NCI-H524 treated with DMSO at 0.1 percent for 48 hours (cell line): ENCODE measurements around the gene IL1RAPL1.

ENCODE experiments used
- DNase-seq: peaks from one replicate; lab custom pipeline; 2025; lab: John Stamatoyannopoulos, UW

The IL1RAPL1 gene

DNA sequence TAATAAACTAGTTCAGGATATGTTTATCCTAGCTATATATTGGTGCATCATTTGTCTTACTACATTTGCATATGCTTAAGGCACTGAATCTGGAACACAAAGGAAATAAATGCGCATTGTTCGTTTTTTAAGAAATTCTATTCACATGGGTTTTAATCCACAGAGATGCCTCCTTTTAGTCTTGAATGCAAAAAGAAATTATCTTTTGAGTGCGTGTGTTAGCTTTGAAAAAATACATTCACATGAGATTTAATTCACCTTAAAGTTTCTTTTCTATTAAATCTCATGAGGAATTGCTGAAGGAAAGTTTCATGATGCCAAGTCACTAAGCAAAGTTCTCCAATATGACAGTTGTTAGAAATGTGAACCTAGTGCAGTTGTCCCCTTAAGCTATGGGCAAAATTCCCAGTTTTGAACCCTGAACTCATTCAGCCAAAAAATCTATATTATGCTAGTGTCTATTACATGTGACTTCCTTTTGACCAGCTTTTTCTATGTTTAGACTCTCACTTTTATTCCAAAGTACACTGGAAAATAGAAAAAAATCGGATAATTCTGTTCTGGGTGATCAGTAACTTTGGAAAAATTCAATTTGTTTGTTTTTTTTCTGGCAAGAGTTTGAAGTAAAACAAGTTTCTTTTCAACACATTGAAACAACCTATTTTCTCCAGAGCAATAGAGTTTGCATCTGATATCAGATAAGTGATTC, 1201.9 kb downstream of the IL1RAPL1 start:
- DNase-seq: no peak

DNA sequence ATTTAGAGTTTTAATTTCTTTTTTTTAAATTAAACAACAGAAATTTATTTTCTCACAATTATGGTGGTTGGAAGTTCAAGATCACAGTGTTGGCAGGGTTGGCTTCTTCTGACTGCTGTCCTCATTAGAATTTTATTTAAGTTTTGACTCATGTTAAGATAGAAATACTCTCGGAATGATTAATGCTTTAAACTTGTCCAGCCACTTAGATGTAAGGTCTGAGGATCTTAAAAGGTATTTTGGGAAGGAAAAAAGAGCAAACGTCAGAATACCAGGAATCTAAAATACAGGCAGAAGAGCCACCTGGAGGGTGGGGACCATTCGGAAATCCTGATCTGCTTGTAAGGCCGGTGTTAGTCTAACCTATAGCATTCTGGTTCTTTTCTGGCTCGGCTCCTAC, 1205.1 kb downstream of the IL1RAPL1 start:
- DNase-seq: no peak

DNA sequence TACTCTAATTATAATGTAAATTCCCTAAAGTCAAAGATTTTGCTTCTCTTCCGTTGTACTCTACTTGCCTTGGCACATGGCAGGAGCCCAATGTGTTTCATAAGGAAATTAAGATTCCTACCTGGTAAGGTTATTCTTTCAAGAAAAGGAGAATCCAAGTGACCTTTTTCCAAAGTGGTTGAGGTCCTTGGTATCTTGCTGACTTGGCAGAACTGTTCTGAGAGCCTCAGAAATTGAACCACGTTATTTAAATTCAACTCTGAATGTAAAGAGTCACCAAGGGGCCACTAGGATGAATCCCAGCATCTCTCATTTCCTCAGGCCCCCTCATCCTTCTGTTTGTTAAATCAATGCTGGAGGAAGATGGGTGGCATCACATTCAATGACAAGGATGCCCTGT, 1209.9 kb downstream of the IL1RAPL1 start:
- DNase-seq: no peak

DNA sequence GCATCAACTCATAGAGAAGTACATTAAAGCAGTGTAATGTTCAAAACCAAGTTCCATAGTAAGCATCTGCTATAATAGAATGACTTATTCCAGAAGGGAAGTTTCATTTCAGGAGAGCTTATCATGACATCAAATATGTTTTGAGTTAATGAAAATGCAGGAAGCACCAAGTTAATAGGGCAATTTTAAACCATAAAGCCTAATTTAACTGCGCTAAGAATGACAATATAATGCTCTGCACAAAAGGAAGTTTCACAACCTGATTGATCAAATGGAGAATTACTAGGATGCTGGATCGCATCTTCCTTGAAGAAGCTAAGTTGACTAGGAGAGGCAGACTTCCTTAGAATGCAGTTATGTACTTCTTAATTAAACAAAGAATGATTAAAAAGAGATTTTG, 1211.2 kb downstream of the IL1RAPL1 start:
- DNase-seq: no peak

DNA sequence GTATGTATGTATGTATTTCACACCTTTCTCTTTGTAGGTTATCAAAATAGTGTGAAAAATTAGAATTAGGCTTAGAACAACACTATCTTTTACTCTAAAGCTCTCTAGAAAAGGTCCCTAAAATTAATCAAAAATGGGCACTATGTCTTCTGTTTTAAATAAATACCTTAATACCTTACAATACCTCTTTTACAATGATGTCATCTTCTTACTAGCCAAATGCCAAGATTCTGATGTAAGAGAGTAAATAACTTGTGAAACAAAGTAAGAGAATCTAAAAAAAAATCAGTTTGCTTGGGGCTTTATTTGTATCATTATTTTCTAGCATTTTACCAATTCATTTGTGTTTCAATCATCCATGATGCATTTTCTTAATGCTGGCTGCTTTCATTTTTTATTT, 1225.9 kb downstream of the IL1RAPL1 start:
- no peak for DNase-seq

DNA sequence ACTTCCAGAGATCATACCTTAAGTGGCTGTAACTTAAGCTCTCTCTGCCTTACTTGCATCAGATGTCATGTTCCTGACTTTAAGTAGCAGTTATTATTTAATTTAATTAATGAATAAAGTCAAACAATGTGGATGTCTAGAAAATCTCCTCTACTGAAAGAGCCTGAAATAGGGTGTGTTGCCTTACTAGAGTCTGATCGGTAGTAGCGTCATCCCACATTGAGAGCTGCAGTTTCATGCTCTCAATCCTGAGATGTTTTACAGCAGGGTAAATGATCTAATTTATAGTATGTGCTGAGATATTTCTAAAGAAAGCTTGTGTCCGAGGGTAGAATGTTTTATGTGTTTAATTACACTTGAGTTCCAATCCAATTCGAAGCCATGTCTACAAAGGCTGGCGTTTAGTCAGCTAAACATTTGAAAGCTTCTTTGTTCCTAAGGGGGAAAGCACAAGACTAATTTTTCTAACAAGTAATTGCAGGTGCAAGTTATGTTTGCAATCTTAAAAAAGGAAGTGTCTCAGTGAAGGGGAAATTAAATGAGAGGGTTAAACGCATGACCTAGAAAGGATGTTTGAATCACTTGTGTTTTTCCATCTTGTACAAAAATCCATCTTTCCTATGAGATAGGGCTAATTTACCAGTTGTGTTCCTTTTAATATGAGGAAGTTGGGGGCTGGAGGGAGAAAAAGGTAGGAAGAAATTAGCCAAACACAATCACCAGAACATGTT, 1237.1 kb downstream of the IL1RAPL1 start:
- DNase-seq: no peak

DNA sequence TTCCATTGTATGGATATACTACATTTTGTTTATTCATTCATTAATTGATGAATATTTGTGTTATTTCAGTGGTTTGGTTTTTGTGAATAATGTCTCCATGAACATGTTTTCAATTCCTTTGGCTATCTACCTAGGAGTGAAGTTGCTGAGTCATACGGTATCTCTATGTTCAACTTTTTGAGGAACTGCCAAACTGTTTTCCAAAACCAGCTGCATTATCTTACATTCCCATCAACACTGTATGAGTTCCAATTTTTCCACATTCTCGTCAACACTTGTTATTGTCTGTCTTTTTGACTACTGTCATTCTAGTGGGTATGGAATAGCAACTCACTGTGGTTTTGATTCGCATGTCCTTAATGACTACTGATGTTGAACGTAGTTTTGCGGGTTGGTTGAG, 1239.5 kb downstream of the IL1RAPL1 start:
- DNase-seq: no peak

DNA sequence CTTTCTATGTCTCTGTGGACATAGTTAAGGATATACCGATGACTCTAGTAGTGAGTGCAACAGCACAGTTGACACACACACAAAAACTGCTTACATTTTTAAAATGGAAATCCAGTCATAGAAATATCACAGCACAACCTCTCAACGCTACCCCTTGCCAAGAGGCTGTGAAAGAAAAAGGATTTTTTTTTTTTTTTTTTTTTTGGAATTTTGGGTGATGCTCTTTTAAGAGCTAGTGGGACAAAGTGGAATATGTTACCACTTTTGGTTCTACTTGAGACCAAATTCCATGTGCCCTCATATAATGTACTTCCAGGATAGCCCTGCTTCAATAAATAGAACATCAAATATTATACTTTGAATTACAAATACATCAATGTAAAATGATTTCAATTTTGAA, 1247.1 kb downstream of the IL1RAPL1 start:
- DNase-seq: no peak

DNA sequence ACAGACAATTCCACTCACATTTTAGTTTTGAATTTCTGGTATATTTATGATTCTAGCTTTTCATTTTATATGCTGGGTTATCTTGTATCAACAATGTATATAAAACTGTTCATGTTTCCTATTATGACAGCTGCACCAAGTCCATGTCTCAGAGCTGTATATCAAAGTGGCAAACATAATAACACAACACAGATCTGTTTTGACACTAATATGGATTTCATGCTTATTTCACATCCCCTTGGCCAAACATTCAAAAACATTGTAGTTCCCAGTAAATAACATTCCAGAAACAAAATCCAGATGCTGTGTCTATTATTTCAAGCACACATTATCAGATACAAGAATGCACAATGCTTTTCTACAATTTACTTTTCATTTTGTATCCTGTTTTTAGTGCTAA, 1247.5 kb downstream of the IL1RAPL1 start:
- no peak for DNase-seq

DNA sequence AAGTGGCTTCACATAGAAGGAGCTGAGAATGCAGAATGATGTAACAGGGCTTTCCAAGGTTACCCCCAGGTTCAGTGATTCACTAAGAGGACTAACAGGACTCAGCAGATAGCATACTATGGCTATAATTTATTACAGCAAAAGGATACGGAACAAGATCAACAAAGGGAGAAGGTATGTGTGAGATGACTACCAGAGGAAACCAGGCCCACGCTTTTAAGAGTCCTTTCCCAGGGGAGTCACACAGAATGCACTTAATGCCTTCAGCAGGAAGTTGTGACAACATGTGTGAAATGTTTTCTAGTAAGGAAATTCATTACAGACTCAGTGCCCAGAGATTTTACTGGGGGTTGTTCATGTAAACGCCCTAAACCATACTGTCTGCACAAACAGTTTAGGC, 1254.5 kb downstream of the IL1RAPL1 start:
- DNase-seq: no peak

DNA sequence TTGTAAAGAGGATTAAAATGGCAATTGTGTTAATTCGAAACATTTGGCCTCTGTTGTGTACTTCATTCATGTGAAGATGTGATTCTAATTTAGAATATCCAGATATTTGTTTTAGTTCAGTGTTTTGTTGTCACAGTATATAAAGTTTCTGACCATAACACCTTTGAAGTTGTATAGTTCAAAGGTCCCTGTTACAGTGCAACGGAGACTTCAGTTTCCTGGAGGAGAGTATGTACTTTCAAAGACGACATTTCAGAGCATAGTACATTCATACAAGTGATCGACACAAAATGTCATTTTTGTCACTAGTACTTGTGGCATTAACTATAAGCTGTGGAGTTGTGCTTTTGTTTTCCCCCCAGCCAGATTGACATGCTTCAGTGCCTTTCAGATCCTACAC, 1255.3 kb downstream of the IL1RAPL1 start:
- no peak for DNase-seq

DNA sequence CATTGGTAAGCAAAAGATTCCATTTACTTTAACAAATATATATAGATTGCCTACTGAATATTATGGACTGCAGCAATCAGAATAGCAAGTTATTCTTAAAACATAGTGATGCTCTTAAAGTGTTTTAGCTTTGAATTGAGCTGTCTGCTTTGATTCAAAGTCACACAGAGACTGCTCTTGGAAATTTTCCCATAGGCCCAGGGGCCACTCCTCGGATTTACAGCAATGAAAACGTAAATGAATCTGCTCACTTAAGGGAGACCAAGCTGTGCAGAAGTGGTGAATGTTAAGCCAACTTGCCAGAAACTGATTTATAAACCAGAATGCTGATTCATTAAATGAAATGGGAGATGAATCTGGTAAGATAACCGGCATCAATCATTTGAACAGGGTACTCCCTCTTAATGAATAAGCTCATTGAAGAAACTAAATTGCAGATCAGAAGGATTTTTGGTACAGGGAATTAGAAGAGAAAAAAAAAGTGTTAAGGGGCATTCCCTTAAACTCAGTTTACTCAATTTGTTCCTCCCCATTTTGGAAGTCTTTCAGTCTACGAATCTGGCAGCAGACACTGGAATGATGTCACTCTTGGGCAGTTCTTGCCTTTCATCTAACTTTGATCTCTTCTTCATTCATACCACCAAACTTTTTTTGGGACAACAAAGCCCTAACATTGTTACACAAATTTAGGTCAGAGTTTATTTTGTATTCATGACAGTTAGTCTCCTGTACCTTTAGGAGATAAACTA, 1264.8 kb downstream of the IL1RAPL1 start:
- no peak for DNase-seq

DNA sequence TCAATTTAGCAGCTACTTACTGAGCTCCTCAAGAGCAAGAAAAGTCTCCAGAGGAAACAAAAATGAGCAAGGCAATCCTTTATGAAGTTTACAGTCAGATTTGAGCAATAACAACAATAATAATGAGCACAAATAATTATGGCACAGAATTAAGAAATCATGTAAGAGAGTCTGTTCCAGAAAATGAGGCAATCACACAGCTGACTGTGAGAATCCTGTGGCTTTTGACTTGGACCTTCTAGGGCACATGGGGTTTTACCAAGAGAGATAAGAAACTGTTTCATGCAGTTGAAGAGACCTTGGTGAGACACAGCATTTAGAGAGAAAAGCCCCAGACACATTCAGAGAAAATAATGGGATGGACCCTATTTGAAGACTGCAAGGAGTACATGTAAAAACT, 1265.5 kb downstream of the IL1RAPL1 start:
- no peak for DNase-seq

DNA sequence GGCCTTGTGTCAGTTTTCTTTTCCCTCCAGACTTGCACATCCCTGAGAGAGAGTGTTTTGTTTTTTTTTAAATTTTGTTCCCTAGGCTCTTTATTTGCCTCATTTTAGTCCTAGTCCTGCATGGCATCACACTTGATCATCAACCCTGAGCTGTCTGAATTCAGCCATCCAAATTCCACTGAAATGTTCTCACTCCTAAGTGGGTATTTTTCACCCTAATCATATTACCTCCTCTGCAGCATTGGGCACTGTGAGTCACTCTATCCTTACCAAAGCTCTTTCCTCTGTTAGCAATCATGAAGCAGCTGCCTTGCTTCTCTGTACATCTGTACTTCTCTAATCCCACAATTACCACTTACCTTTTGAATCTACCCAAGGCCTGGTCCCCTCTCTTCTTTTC, 1271.5 kb downstream of the IL1RAPL1 start:
- DNase-seq: peak; percentile 59

DNA sequence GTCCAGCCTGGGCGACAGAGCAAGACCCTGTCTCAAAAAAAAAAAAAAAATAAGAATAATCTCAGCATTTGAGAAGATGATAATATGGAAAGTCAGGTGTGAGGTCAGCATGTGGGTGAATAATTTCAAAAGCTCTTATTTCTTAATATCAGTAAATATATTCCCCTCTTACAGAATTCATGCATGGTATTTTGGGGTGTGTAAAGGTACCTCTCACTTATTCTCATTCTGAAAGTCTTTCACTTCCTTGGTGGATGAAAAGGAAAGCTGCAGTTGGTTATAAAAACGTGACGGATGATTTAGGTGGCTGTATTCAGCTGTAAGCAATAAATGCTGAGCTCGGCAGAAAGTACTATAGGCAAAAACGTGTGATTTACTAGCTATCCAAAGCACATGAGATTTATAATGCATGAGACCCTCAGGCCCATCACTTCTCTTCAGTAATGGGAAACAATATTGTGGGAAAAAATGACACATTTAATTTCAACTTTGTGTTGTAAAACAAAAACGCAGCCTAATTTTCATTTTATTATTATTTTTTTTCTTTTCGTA, 1275.0 kb downstream of the IL1RAPL1 start:
- DNase-seq: no peak

DNA sequence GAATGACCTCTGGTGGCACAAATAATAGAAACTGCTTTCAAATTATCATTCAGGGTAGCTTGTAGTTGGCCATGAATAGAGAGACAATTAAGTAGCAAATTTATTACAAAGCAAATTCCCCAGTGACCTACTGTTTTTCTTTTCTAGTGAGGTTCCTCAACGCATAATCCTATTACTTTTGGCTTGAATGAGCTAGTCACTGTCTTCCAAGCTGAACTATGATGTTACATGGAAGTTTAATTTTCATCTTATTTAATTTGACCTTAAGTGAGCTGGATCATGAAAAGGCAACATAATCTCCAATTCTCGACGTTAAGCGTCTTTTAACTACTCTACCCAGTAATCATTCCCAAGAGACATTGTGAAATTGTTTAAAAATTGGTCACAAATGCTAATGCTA, 1280.7 kb downstream of the IL1RAPL1 start:
- DNase-seq: no peak

DNA sequence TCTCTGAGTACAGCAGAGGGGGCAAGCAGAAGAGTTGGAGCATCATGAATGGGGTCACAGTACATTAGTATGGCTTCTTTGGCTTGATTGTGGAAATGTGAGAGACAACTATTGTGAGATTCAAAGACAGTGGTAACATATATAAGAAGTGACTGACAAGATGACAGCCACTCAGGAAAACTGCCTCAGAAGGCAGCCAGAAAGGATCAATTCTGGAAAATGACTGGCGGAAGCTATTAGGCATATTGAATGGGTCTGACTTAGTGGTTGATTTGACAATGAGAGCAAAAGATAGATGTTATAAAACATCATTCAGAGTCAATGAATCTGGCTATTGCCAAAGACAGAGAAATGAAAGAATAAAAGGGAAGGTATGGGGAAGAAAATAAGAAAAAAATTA, 1282.6 kb downstream of the IL1RAPL1 start:
- no peak for DNase-seq

DNA sequence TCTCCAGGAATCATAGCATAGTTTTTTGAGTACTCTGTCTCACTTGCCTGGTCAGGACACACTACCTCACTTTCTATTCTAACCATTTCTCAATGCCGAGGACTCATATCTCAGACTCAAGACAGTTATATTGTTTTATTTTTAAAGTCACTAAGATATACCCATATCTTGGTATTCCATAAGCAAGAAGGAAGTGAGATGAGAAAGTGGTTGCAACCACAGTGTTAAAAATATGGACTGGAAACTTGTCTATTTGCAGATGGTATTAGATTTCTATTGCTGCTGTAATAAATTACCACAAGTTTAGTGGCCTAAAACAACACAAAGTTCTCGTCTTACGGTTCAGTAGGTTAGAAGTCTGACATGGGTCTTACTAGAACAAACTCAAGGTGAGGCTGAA, 1283.4 kb downstream of the IL1RAPL1 start:
- no peak for DNase-seq

DNA sequence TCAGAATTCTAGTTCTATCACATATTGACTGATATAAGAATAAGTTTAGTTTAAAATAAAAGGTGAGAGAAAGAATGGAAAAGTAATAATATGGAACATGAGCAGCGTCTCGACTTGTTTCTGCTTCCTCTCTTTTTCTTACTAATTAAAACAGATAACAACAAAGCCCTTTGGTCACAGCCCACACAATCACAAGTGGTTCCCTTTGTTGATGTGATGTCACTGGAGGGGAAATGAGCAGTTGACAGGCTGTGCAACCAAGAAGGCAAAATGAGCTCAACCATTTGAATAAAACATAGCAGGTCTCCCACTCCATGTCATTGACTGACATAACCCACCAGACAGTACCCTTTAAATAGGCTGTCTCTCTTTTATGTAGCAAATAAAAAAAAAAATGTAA, 1285.6 kb downstream of the IL1RAPL1 start:
- no peak for DNase-seq

DNA sequence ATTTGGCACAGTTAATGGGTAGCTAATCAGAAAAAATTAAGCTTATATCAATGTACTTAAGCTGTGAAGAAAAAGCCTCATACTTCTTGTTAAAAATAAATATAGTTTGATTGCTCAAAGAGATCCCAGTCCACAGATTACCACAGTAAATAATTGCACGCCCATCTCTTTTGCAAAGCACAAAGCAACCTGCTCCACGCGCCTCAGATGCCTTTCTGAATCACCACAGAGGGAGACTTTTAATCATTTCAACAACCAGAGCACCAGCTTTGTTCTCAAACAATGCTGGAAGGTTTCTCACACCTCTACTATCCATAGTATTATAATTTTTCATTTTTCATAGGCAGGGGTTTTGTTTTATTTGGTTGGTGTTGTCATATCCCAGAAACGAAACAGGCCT, 1289.5 kb downstream of the IL1RAPL1 start:
- DNase-seq: no peak

DNA sequence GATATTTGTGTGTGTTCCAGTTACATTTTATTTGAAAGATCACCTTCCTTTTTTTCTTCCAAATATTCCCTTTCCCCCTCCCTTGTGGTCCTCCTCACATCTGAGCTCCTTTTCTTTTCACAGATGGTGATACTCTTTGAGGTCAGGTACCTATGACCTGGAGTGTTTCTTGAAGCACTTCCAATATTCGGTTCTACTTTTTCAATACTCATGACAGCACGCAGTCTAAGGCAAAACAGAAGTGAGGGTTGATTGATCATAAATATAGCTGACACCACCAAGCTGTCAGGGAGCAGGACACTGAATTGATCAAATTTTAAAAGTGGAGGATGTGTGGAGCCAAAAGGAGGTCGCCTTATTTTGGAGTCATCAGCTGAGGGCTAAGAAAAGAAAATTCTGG, 1293.7 kb downstream of the IL1RAPL1 start:
- no peak for DNase-seq

DNA sequence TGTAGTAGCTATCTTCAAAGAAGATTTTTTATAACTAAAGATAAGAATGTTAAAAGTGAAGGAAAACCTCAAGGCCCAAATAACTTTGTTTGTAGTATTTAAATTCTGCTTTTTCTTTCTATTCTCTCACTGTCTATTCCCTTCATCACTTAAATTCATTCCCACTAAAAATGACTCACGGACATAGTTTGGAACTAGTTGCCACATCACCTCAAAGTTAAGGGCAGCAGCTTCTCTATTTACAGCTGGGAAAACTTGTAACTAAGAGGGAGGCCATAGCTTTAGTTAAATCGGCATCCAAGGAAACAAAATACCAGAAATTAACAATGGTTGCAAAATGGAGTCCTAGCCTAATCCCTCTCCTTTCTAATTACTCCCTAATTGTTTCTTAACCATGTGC, 1302.8 kb downstream of the IL1RAPL1 start:
- DNase-seq: no peak

DNA sequence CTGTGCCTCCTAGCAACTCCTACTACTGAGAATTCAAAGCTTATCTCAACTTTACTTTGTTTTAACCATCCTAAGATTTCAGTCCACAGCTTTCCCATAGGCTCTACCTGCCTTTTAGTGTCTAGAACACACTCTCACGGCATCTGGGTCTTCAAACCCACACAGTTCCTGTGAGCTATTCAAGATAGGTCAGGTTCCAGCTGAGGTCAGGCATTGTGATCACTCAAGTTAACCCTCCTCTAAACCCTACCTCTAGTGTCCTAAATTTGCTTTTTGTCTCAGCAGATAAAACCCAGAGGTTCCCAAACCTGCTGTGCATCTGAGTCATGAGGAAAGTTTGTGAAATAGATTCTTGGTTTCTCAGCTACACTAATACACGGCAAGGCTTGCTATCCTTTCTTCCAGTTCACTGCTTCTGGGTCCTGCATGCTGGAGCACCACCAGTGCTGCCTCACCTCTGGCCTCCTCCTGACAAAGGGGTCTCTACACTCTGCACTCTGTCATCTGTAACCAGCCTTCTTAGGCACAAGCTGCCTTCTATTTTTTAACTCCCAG, 1303.5 kb downstream of the IL1RAPL1 start:
- no peak for DNase-seq
